ENCODE results near the gene CTU2. TPM values are rescaled to one million over a fixed set of nuclear protein-coding genes. Genes with fewer than 3 reads are reported as not detected.

The CTU2 gene
- total and polyA plus RNA-seq, 10 of the 15 experiments (the other 5 are each of a cell fraction or from before 2014, with no cell fraction given), result 0.32 to 44.5 (median 18.2) TPM

DNA sequence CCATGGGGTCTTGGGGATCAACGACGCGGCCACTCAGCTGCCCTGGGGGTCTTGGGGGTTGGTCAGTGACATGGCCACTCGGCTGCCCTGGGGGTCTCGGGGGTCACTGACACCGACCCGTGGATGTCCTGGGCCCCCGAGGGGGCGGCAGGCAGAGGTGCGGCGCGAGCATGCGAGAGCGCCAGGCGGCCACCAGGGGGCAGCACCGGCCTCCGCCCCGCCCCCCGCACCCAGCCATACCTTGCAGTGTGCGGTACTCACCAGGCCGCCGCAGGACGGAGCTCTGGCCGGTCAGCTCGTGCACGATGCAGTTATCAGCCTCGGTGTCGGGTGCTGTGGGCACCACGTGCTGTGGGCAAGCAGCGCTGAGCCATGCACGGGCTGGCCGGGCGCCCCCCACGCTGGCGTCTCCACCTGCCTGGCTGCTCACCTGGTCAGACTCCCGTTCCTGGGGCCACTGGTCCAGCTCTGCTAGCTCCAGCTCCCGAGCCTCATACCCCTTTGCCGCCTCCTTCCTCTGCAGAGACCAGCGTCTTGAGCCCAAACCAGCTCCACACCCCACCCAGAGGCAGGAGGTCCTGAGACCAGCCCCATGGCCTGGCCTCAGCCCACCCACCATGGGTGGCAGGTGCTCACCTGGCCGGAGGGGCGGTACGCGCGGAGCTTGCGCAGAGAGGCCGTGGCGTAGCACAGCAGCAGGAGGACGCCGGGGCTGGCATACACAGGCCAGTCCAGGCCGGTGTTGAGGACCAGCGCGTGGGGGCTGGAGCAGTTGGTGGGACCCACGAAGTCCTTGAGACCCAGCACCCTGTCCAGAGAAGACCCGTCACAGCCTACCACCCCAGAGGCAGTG, 31.2 kb downstream of the CTU2 start (continued):
- TF ChIP-seq, protein P1, sequence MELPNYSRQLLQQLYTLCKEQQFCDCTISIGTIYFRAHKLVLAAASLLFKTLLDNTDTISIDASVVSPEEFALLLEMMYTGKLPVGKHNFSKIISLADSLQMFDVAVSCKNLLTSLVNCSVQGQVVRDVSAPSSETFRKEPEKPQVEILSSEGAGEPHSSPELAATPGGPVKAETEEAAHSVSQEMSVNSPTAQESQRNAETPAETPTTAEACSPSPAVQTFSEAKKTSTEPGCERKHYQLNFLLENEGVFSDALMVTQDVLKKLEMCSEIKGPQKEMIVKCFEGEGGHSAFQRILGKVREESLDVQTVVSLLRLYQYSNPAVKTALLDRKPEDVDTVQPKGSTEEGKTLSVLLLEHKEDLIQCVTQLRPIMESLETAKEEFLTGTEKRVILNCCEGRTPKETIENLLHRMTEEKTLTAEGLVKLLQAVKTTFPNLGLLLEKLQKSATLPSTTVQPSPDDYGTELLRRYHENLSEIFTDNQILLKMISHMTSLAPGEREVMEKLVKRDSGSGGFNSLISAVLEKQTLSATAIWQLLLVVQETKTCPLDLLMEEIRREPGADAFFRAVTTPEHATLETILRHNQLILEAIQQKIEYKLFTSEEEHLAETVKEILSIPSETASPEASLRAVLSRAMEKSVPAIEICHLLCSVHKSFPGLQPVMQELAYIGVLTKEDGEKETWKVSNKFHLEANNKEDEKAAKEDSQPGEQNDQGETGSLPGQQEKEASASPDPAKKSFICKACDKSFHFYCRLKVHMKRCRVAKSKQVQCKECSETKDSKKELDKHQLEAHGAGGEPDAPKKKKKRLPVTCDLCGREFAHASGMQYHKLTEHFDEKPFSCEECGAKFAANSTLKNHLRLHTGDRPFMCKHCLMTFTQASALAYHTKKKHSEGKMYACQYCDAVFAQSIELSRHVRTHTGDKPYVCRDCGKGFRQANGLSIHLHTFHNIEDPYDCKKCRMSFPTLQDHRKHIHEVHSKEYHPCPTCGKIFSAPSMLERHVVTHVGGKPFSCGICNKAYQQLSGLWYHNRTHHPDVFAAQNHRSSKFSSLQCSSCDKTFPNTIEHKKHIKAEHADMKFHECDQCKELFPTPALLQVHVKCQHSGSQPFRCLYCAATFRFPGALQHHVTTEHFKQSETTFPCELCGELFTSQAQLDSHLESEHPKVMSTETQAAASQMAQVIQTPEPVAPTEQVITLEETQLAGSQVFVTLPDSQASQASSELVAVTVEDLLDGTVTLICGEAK (IDR thresholded peaks at IDR 0.05; ENCODE audit: borderline replicate concordance), result no peak
- TF ChIP-seq POU2F2 (IDR thresholded peaks at IDR 0.05; ENCODE audit: borderline replicate concordance, low read depth, low read length) (0 out of 3 replicates have a peak, but pooled peaks have one; percentile 27), SRF (IDR thresholded peaks at IDR 0.05; ENCODE audit: low read depth in 2 of 2, low read length in 2 of 2) (no peak), CREB1 (IDR thresholded peaks at IDR 0.05; ENCODE audit: low read depth) (no peak), NFYA (IDR thresholded peaks at IDR 0.05; ENCODE audit: borderline replicate concordance, low read depth, low read length) (no peak), FOXM1 (IDR thresholded peaks at IDR 0.05; ENCODE audit: low read depth, low read length) (no peak; the same call in 1 of the 2 replicates), ZNF24 (IDR thresholded peaks at IDR 0.05) (peak; percentile 35; the same call in 1 of the 2 replicates), RFX5 (IDR thresholded peaks at IDR 0.05; ENCODE audit: low read depth, low read length) (no peak), MYB (IDR thresholded peaks at IDR 0.05; ENCODE audit: borderline replicate concordance, low read depth, low read length) (no peak), IKZF1 (conservative IDR thresholded peaks at IDR 0.05) (peak; percentile 56; the same call in 1 of the 2 replicates), TARDBP (IDR thresholded peaks at IDR 0.05; ENCODE audit: borderline replicate concordance) (no peak), NFXL1 (IDR thresholded peaks at IDR 0.05; ENCODE audit: borderline replicate concordance) (no peak), BMI1 (IDR thresholded peaks at IDR 0.05; ENCODE audit: borderline replicate concordance) (no peak), EED (IDR thresholded peaks at IDR 0.05; ENCODE audit: low read depth) (no peak), JUNB (IDR thresholded peaks at IDR 0.05) (no peak), STAT1 (conservative IDR thresholded peaks at IDR 0.05) (no peak)
- TF ChIP-seq, protein P2, sequence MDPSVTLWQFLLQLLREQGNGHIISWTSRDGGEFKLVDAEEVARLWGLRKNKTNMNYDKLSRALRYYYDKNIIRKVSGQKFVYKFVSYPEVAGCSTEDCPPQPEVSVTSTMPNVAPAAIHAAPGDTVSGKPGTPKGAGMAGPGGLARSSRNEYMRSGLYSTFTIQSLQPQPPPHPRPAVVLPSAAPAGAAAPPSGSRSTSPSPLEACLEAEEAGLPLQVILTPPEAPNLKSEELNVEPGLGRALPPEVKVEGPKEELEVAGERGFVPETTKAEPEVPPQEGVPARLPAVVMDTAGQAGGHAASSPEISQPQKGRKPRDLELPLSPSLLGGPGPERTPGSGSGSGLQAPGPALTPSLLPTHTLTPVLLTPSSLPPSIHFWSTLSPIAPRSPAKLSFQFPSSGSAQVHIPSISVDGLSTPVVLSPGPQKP (IDR thresholded peaks at IDR 0.05; ENCODE audit: low read depth, low read length), result no peak
- TF ChIP-seq, protein P3, sequence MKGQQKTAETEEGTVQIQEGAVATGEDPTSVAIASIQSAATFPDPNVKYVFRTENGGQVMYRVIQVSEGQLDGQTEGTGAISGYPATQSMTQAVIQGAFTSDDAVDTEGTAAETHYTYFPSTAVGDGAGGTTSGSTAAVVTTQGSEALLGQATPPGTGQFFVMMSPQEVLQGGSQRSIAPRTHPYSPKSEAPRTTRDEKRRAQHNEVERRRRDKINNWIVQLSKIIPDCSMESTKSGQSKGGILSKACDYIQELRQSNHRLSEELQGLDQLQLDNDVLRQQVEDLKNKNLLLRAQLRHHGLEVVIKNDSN (IDR thresholded peaks at IDR 0.05; ENCODE audit: borderline replicate concordance, extremely low read length, insufficient read depth, low read depth, low read length), result peak; percentile 55
- TF ChIP-seq, protein P4, sequence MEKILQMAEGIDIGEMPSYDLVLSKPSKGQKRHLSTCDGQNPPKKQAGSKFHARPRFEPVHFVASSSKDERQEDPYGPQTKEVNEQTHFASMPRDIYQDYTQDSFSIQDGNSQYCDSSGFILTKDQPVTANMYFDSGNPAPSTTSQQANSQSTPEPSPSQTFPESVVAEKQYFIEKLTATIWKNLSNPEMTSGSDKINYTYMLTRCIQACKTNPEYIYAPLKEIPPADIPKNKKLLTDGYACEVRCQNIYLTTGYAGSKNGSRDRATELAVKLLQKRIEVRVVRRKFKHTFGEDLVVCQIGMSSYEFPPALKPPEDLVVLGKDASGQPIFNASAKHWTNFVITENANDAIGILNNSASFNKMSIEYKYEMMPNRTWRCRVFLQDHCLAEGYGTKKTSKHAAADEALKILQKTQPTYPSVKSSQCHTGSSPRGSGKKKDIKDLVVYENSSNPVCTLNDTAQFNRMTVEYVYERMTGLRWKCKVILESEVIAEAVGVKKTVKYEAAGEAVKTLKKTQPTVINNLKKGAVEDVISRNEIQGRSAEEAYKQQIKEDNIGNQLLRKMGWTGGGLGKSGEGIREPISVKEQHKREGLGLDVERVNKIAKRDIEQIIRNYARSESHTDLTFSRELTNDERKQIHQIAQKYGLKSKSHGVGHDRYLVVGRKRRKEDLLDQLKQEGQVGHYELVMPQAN (conservative IDR thresholded peaks at IDR 0.05), result peak; percentile 52; the same call in 1 of the 2 replicates
- TF ChIP-seq, protein P5, sequence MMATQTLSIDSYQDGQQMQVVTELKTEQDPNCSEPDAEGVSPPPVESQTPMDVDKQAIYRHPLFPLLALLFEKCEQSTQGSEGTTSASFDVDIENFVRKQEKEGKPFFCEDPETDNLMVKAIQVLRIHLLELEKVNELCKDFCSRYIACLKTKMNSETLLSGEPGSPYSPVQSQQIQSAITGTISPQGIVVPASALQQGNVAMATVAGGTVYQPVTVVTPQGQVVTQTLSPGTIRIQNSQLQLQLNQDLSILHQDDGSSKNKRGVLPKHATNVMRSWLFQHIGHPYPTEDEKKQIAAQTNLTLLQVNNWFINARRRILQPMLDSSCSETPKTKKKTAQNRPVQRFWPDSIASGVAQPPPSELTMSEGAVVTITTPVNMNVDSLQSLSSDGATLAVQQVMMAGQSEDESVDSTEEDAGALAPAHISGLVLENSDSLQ (IDR thresholded peaks at IDR 0.05), result no peak

All from GM12878 (cell line).